Measurements from ENCODE around the gene ENO2. TPM values are rescaled to one million over a fixed set of nuclear protein-coding genes. Genes with fewer than 3 reads are reported as not detected.

ENO2 gene
- total and polyA plus RNA-seq, 4 experiments from 2014 or later, result 28.4 to 190 (median 111) TPM

DNA sequence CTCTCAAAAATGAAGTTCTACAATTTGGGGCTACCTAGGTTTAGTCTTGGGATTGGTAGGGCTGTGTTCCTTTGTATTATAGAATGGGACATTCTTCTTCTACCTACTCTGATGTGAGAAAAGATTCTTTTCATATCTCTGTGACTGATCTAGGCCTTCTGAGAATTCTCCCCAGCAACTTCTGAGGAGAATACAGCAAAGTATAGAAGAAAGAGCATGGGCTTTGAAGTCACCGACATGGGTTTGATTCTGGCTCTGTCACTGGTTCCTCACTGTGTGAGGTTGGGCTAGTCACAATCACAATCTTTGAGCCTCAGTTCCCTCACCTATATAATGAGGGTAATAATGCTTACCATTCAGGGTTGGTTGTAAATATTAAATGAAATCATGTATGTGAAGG, 18.4 kb downstream of the ENO2 start:
- CTCF ChIA-PET (ENCODE audit: partially characterized antibody), result interaction anchor here (0.8 to 2.1 kb wide), 5 partner anchors 9 to 180 kb away, joined by 3 to 9 read pairs (median 4); partner anchors contain the start of gene SPSB2
- H3K4me3 Mint-ChIP-seq, result no peak overlapping the region
- H3K27ac ChIP-seq (ENCODE audit: low read depth, low read length), result peak overlapping the region; percentile 21
- peak overlapping the region; percentile 47 to 99 (median 90) for H3K27ac Mint-ChIP-seq
- H3K9me3 ChIP-seq (ENCODE audit: control insufficient read depth in 1 of 2, low read length in 2 of 2), result no peaks in the 10 kb centered on the region
- no peaks in the 10 kb centered on the region for H3K27me3 Mint-ChIP-seq
- H3K4me1 ChIP-seq (ENCODE audit: insufficient read depth, low read length), result peaks cover 45% of the 10 kb centered on the region
- intact Hi-C loops (cut with micrococcal nuclease), result no loop called here
- no peak overlapping the region for H3K4me3 ChIP-seq (ENCODE audit: low read length in 2 of 2)
- no peaks in the 10 kb centered on the region for H3K27me3 ChIP-seq (ENCODE audit: insufficient read depth, low read length)
- H3K36me3 Mint-ChIP-seq, result peaks cover 6 to 34% of the 10 kb centered on the region in 2 donors
- H3K9me3 Mint-ChIP-seq, result peaks cover 0 to 2% (median 0%) of the 10 kb centered on the region in 8 donors
- DNase-seq, result peak in 1 of 5 donors; percentile 24
- POLR2A ChIA-PET (ENCODE audit: partially characterized antibody), result interaction anchor here (1.2 to 17.5 kb wide), 2 partner anchors 14 to 29 kb away, joined by 7 to 280 read pairs; partner anchors contain the start of genes C12orf57, PTPN6 and RNU7-1
- H3K4me1 Mint-ChIP-seq, result peaks cover 36 to 71% (median 41%) of the 10 kb centered on the region in 4 donors
- peaks cover 6% of the 10 kb centered on the region for H3K36me3 ChIP-seq (ENCODE audit: insufficient read depth, low read length)

DNA sequence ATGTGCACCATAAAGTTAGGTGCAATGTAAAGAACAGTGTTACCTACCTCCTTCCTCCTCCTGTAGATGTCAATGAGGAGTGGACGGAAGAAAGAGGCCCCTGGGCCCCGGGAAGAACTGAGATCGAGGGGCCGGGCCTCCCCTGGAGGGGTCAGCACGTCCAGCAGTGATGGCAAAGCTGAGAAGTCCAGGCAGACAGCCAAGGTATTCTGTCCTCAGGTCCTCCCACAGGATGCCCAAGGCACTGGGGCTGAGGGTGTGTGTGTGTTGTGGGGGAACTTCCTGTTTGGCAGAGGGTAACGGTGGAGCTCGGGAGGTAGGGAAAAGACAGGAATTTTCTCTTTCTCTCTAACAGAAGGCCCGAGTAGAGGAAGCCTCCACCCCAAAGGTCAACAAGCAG, 19.7 kb downstream of the ENO2 start:
- Histone ChIP-seq H3K4me1 (ENCODE audit: insufficient read depth, low read length) (peaks cover 45% of the 10 kb centered on the region), H3K4me3 (ENCODE audit: low read length in 2 of 2) (no peak overlapping the region), H3K36me3 (ENCODE audit: insufficient read depth, low read length) (peaks cover 6% of the 10 kb centered on the region), H3K27ac (ENCODE audit: low read depth, low read length) (no peak overlapping the region), H3K9me3 (ENCODE audit: control insufficient read depth in 1 of 2, low read length in 2 of 2) (no peaks in the 10 kb centered on the region), H3K27me3 (ENCODE audit: insufficient read depth, low read length) (no peaks in the 10 kb centered on the region)
- Mint-ChIP-seq H3K27me3 (no peaks in the 10 kb centered on the region), H3K4me3 (peak overlapping the region in 1 of 8 donors; percentile 35), H3K36me3 (peaks cover 6 to 33% of the 10 kb centered on the region in 2 donors), H3K9me3 (peaks cover 0 to 2% (median 0%) of the 10 kb centered on the region in 8 donors), H3K27ac (peak overlapping the region in 6 of 7 donors; percentile 32 to 99 (median 62)), H3K4me1 (peaks cover 33 to 72% (median 42%) of the 10 kb centered on the region in 4 donors)
- CTCF ChIA-PET (ENCODE audit: partially characterized antibody), result interaction anchor here (1.3 to 8.2 kb wide), 4 partner anchors 10 to 62 kb away, joined by 4 to 77 read pairs (median 6); partner anchors contain the start of genes C12orf57, RNU7-1 and SPSB2
- DNase-seq, result peak in 1 of 5 donors; percentile 23
- POLR2A ChIA-PET (ENCODE audit: partially characterized antibody), result interaction anchor here (0.6 to 17.5 kb wide), 6 partner anchors 8 to 60 kb away, joined by 3 to 280 read pairs (median 4); partner anchors contain the start of genes ATN1, C12orf57, ENO2 and PTPN6
- intact Hi-C loops (cut with micrococcal nuclease), result no loop called here

DNA sequence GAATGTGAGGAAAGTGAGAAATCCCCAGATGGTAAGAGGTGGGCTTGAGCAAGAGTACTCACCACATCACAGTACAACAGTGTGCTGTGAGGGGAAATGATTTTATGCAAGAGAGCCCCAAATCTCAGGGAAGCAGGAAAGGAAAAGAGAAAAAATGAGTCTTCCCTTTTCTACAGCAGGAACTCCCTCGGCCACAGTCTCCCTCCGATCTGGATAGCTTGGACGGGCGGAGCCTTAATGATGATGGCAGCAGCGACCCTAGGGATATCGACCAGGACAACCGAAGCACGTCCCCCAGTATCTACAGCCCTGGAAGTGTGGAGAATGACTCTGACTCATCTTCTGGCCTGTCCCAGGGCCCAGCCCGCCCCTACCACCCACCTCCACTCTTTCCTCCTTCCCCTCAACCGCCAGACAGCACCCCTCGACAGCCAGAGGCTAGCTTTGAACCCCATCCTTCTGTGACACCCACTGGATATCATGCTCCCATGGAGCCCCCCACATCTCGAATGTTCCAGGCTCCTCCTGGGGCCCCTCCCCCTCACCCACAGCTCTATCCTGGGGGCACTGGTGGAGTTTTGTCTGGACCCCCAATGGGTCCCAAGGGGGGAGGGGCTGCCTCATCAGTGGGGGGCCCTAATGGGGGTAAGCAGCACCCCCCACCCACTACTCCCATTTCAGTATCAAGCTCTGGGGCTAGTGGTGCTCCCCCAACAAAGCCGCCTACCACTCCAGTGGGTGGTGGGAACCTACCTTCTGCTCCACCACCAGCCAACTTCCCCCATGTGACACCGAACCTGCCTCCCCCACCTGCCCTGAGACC, 21.2 kb downstream of the ENO2 start:
- Histone ChIP-seq H3K4me1 (ENCODE audit: insufficient read depth, low read length) (peaks cover 35% of the 10 kb centered on the region), H3K36me3 (ENCODE audit: insufficient read depth, low read length) (peaks cover 6% of the 10 kb centered on the region), H3K4me3 (ENCODE audit: low read length in 2 of 2) (no peak overlapping the region), H3K9me3 (ENCODE audit: control insufficient read depth in 1 of 2, low read length in 2 of 2) (no peaks in the 10 kb centered on the region), H3K27me3 (ENCODE audit: insufficient read depth, low read length) (no peaks in the 10 kb centered on the region), H3K27ac (ENCODE audit: low read depth, low read length) (peak overlapping the region; percentile 95)
- Mint-ChIP-seq H3K27me3 (no peaks in the 10 kb centered on the region), H3K36me3 (peaks cover 6 to 33% of the 10 kb centered on the region in 2 donors), H3K4me3 (peak overlapping the region in 7 of 8 donors; percentile 27 to 55 (median 49)), H3K4me1 (peaks cover 26 to 61% (median 38%) of the 10 kb centered on the region in 4 donors), H3K9me3 (peaks cover 0 to 2% (median 0%) of the 10 kb centered on the region in 8 donors), H3K27ac (peak overlapping the region; percentile 72 to 99 (median 92))
- DNase-seq, result peak in 1 of 5 donors; percentile 41
- intact Hi-C loops (cut with micrococcal nuclease), result no loop called here
- ChIA-PET POLR2A (ENCODE audit: partially characterized antibody) (interaction anchor here (0.9 to 22.1 kb wide), 9 partner anchors 10 to 865 kb away, joined by 3 to 1807 read pairs (median 19); partner anchors contain the start of genes ATN1, C12orf57, C1RL and ENO2), CTCF (ENCODE audit: partially characterized antibody) (interaction anchor here (1.1 to 18.5 kb wide), 4 partner anchors 11 to 253 kb away, joined by 3 to 774 read pairs (median 41); partner anchors contain the start of gene SPSB2)

DNA sequence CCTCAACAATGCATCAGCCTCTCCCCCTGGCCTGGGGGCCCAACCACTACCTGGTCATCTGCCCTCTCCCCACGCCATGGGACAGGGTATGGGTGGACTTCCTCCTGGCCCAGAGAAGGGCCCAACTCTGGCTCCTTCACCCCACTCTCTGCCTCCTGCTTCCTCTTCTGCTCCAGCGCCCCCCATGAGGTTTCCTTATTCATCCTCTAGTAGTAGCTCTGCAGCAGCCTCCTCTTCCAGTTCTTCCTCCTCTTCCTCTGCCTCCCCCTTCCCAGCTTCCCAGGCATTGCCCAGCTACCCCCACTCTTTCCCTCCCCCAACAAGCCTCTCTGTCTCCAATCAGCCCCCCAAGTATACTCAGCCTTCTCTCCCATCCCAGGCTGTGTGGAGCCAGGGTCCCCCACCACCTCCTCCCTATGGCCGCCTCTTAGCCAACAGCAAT, 21.8 kb downstream of the ENO2 start:
- H3K27me3 ChIP-seq (ENCODE audit: insufficient read depth, low read length), result no peaks in the 10 kb centered on the region
- Mint-ChIP-seq H3K4me3 (peak overlapping the region; percentile 80 to 88 (median 84)), H3K9me3 (peaks cover 0 to 2% (median 0%) of the 10 kb centered on the region in 8 donors), H3K4me1 (peaks cover 23 to 56% (median 37%) of the 10 kb centered on the region in 4 donors), H3K36me3 (peaks cover 6 to 33% of the 10 kb centered on the region in 2 donors), H3K27ac (peak overlapping the region; percentile 91 to 99 (median 94)), H3K27me3 (no peaks in the 10 kb centered on the region)
- no peaks in the 10 kb centered on the region for H3K9me3 ChIP-seq (ENCODE audit: control insufficient read depth in 1 of 2, low read length in 2 of 2)
- POLR2A ChIA-PET (ENCODE audit: partially characterized antibody), result interaction anchor here (0.9 to 22.1 kb wide), 11 partner anchors 10 to 866 kb away, joined by 3 to 1807 read pairs (median 19); partner anchors contain the start of genes ATN1, C12orf57, C1RL and ENO2
- CTCF ChIA-PET (ENCODE audit: partially characterized antibody), result interaction anchor here (1.1 to 18.5 kb wide), 4 partner anchors 12 to 252 kb away, joined by 3 to 774 read pairs (median 41); partner anchors contain the start of gene SPSB2
- H3K27ac ChIP-seq (ENCODE audit: low read depth, low read length), result peak overlapping the region; percentile 95
- H3K4me3 ChIP-seq (ENCODE audit: low read length in 2 of 2), result peak overlapping the region in 1 of 2 donors; percentile 82
- H3K4me1 ChIP-seq (ENCODE audit: insufficient read depth, low read length), result peaks cover 35% of the 10 kb centered on the region
- no peak for DNase-seq
- intact Hi-C loops (cut with micrococcal nuclease), result no loop called here
- H3K36me3 ChIP-seq (ENCODE audit: insufficient read depth, low read length), result peaks cover 6% of the 10 kb centered on the region

DNA sequence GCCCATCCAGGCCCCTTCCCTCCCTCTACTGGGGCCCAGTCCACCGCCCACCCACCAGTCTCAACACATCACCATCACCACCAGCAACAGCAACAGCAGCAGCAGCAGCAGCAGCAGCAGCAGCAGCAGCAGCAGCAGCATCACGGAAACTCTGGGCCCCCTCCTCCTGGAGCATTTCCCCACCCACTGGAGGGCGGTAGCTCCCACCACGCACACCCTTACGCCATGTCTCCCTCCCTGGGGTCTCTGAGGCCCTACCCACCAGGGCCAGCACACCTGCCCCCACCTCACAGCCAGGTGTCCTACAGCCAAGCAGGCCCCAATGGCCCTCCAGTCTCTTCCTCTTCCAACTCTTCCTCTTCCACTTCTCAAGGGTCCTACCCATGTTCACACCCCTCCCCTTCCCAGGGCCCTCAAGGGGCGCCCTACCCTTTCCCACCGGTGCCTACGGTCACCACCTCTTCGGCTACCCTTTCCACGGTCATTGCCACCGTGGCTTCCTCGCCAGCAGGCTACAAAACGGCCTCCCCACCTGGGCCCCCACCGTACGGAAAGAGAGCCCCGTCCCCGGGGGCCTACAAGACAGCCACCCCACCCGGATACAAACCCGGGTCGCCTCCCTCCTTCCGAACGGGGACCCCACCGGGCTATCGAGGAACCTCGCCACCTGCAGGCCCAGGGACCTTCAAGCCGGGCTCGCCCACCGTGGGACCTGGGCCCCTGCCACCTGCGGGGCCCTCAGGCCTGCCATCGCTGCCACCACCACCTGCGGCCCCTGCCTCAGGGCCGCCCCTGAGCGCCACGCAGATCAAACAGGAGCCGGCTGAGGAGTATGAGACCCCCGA, 22.5 kb downstream of the ENO2 start:
- POLR2A ChIA-PET (ENCODE audit: partially characterized antibody), result interaction anchor here (0.9 to 22.1 kb wide), 22 partner anchors 10 to 404 kb away, joined by 3 to 1807 read pairs (median 17); partner anchors contain the start of genes ATN1, C12orf57, C1RL and CDCA3
- Histone ChIP-seq H3K4me1 (ENCODE audit: insufficient read depth, low read length) (peaks cover 34% of the 10 kb centered on the region), H3K36me3 (ENCODE audit: insufficient read depth, low read length) (peaks cover 6% of the 10 kb centered on the region), H3K27ac (ENCODE audit: low read depth, low read length) (peak overlapping the region; percentile 95), H3K27me3 (ENCODE audit: insufficient read depth, low read length) (no peaks in the 10 kb centered on the region), H3K4me3 (ENCODE audit: low read length in 2 of 2) (peak overlapping the region; percentile 47 to 82), H3K9me3 (ENCODE audit: control insufficient read depth in 1 of 2, low read length in 2 of 2) (no peaks in the 10 kb centered on the region)
- Mint-ChIP-seq H3K4me3 (peak overlapping the region; percentile 80 to 88 (median 84)), H3K27ac (peak overlapping the region; percentile 91 to 99 (median 94)), H3K4me1 (peaks cover 23 to 56% (median 37%) of the 10 kb centered on the region in 4 donors), H3K27me3 (no peaks in the 10 kb centered on the region), H3K36me3 (peaks cover 6 to 33% of the 10 kb centered on the region in 2 donors), H3K9me3 (peaks cover 0 to 2% (median 0%) of the 10 kb centered on the region in 8 donors)
- CTCF ChIA-PET (ENCODE audit: partially characterized antibody), result interaction anchor here (0.7 to 18.5 kb wide), 15 partner anchors 8 to 171 kb away, joined by 3 to 774 read pairs (median 6); partner anchors contain the start of genes SPSB2 and USP5
- intact Hi-C loops (cut with micrococcal nuclease), result no loop called here
- peak; percentile 48 to 84 (median 53) for DNase-seq
